Peyer's patch (tissue), 4 donors: Measurements from ENCODE around the gene NDST1. TPM values are rescaled to one million over a fixed set of nuclear protein-coding genes. Genes with fewer than 3 reads are reported as not detected.

Experiments used
- DNase-seq, 3 donors: peaks; one replicate each; pipeline ENCODE4 v3.0.0-alpha.2; 2017 to 2019
- H3K27ac ChIP-seq, 4 donors: fragments of 200-600 bp; sonication (generic); one replicate each; pipeline ENCODE4 v1.5.1; 2016 to 2019
- H3K27me3 ChIP-seq, 2 donors: fragments of 200-600 bp; sonication (generic); one replicate each; pipeline ENCODE4 v1.5.1; 2019
- H3K36me3 ChIP-seq, 3 donors: fragments of 200-600 bp; sonication (generic); one replicate each; pipeline ENCODE4 v1.5.1; 2016 to 2019
- H3K4me1 ChIP-seq, 4 donors: fragments of 200-600 bp; sonication (generic); one replicate each; pipeline ENCODE4 v1.5.1; 2016 to 2019
- H3K4me3 ChIP-seq, 4 donors: fragments of 200-600 bp; sonication (generic); 1 replicate in 3 of 4; 2 replicates in 1 of 4; pipeline ENCODE4 v1.5.1; 2016 to 2019; ENCODE audit warnings: mild to moderate bottlenecking in 1 of 4
- H3K9me3 ChIP-seq, 4 donors: fragments of 200-600 bp; sonication (generic); one replicate each; pipeline ENCODE4 v1.5.1; 2016 to 2019; ENCODE audit warnings: mild to moderate bottlenecking in 1 of 4
- CTCF ChIP-seq, 6 experiments: fragments of 450-650 bp in 4 of 6; fragments of 200-600 bp in 2 of 6; sonication (generic) in 1 of 6; IDR thresholded peaks; one replicate each; pipeline ENCODE4 v1.5.1; 2017 to 2019; ENCODE audit warnings: antibody characterized with exemption in 6 of 6, mild to moderate bottlenecking in 3 of 6, moderate library complexity in 1 of 6
- POLR2A ChIP-seq, 2 donors: fragments of 450-650 bp; IDR thresholded peaks; one replicate each; pipeline ENCODE4 v1.5.1; 2017; ENCODE audit warnings: antibody characterized with exemption in 2 of 2, mild to moderate bottlenecking in 2 of 2, moderate library complexity in 2 of 2
- total RNA-seq, 4 donors: library from RNA; depleted of rRNA; stranded (reverse); fragments of >200 nt; gene quantifications; one replicate each; pipeline ENCODE4 v1.1.0, GENCODE V29; 2016

NDST1 gene
- total RNA-seq, 4 donors from 2014 or later: 80.9 to 168 (median 118) TPM

GRCh38 chr5:150497274-150497988 lies 10.5 kb upstream of the NDST1 start:
- Histone ChIP-seq H3K9me3 (no peaks in the 10 kb centered on the region), H3K4me1 (peaks cover 0 to 44% (median 6%) of the 10 kb centered on the region in 4 donors), H3K27me3 (no peaks in the 10 kb centered on the region), H3K4me3 (no peak overlapping the region), H3K27ac (peak overlapping the region in 2 of 4 donors; percentile 20 to 55), H3K36me3 (peaks cover 0 to 10% (median 0%) of the 10 kb centered on the region in 3 donors)
- TF ChIP-seq POLR2A (IDR thresholded peaks at IDR 0.05) (no peak), CTCF (IDR thresholded peaks at IDR 0.05) (no peak)
- DNase-seq: peak in 1 of 3 donors; percentile 78

GRCh38 chr5:150497989-150498317 lies 10.0 kb upstream of the NDST1 start:
- no peak for TF ChIP-seq POLR2A (IDR thresholded peaks at IDR 0.05)
- TF ChIP-seq CTCF (IDR thresholded peaks at IDR 0.05): no peak
- peaks cover 0 to 42% (median 6%) of the 10 kb centered on the region in 4 donors for H3K4me1 ChIP-seq
- DNase-seq: no peak
- H3K27ac ChIP-seq: peak overlapping the region in 2 of 4 donors; percentile 20 to 55
- peaks cover 0 to 10% (median 0%) of the 10 kb centered on the region in 3 donors for H3K36me3 ChIP-seq
- H3K4me3 ChIP-seq: no peak overlapping the region
- no peaks in the 10 kb centered on the region for H3K9me3 ChIP-seq
- no peaks in the 10 kb centered on the region for H3K27me3 ChIP-seq

- TF ChIP-seq POLR2A (IDR thresholded peaks at IDR 0.05): no peak
- TF ChIP-seq CTCF (IDR thresholded peaks at IDR 0.05): no peak
- Histone ChIP-seq H3K27ac (peak overlapping the region in 2 of 4 donors; percentile 20 to 55), H3K9me3 (no peaks in the 10 kb centered on the region), H3K4me3 (no peak overlapping the region), H3K4me1 (peaks cover 0 to 47% (median 6%) of the 10 kb centered on the region in 4 donors), H3K36me3 (peaks cover 0 to 7% (median 0%) of the 10 kb centered on the region in 3 donors), H3K27me3 (no peaks in the 10 kb centered on the region)
- no peak for DNase-seq
These were observed 9.4 kb upstream of the NDST1 start for GRCh38 chr5:150498501-150498900.

GRCh38 chr5:150498971-150499370 lies 9.0 kb upstream of the NDST1 start:
- peaks cover 0 to 6% (median 0%) of the 10 kb centered on the region in 3 donors for H3K36me3 ChIP-seq

GRCh38 chr5:150499437-150499956 lies 8.4 kb upstream of the NDST1 start:
- H3K4me3 ChIP-seq: no peak overlapping the region
- TF ChIP-seq CTCF (IDR thresholded peaks at IDR 0.05): no peak
- TF ChIP-seq POLR2A (IDR thresholded peaks at IDR 0.05): no peak
- peaks cover 0 to 6% (median 0%) of the 10 kb centered on the region in 3 donors for H3K36me3 ChIP-seq
- no peaks in the 10 kb centered on the region for H3K9me3 ChIP-seq
- no peak for DNase-seq
- H3K27ac ChIP-seq: no peak overlapping the region
- no peaks in the 10 kb centered on the region for H3K27me3 ChIP-seq
- H3K4me1 ChIP-seq: peaks cover 0 to 57% (median 8%) of the 10 kb centered on the region in 4 donors

More at GRCh38 chr5:150498971-150499370, 9.0 kb upstream of the NDST1 start:
- no peaks in the 10 kb centered on the region for H3K27me3 ChIP-seq
- TF ChIP-seq POLR2A (IDR thresholded peaks at IDR 0.05): no peak
- no peak for TF ChIP-seq CTCF (IDR thresholded peaks at IDR 0.05)
- H3K4me3 ChIP-seq: no peak overlapping the region
- no peak for DNase-seq
- H3K4me1 ChIP-seq: peaks cover 0 to 51% (median 7%) of the 10 kb centered on the region in 4 donors
- no peaks in the 10 kb centered on the region for H3K9me3 ChIP-seq
- no peak overlapping the region for H3K27ac ChIP-seq
